ENCODE data around the gene CDC5L.

CDC5L gene

DNA sequence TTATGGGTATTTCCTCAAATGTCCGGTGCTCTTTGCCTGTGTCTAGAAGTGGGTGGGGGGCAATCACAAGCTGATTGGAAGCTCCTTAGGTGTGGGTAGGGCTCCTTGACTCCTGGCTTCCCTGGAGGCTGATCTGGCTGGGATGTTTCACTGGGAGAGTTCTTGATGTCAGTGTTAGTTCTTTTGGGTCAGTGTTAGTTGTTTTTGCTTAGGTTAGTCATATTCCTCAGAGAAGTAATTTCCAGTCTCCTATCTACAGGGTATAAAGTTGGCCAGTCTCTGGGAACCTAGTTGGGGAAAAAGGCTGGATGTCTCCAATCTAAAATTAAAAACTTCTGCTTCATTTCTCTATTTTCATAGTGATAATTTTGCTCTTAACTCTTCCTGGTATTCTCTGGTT lies 23.6 kb downstream of the CDC5L start:
- H3K4me3 ChIP-seq (replicated peaks; ENCODE audit: low read depth, low read length), result no peak overlapping the region
- TF ChIP-seq, protein P1, sequence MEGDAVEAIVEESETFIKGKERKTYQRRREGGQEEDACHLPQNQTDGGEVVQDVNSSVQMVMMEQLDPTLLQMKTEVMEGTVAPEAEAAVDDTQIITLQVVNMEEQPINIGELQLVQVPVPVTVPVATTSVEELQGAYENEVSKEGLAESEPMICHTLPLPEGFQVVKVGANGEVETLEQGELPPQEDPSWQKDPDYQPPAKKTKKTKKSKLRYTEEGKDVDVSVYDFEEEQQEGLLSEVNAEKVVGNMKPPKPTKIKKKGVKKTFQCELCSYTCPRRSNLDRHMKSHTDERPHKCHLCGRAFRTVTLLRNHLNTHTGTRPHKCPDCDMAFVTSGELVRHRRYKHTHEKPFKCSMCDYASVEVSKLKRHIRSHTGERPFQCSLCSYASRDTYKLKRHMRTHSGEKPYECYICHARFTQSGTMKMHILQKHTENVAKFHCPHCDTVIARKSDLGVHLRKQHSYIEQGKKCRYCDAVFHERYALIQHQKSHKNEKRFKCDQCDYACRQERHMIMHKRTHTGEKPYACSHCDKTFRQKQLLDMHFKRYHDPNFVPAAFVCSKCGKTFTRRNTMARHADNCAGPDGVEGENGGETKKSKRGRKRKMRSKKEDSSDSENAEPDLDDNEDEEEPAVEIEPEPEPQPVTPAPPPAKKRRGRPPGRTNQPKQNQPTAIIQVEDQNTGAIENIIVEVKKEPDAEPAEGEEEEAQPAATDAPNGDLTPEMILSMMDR (IDR thresholded peaks at IDR 0.05; ENCODE audit: low read length, missing control alignments), result no peak
- DNase-seq (ENCODE audit: low read depth), result no peak

DNA sequence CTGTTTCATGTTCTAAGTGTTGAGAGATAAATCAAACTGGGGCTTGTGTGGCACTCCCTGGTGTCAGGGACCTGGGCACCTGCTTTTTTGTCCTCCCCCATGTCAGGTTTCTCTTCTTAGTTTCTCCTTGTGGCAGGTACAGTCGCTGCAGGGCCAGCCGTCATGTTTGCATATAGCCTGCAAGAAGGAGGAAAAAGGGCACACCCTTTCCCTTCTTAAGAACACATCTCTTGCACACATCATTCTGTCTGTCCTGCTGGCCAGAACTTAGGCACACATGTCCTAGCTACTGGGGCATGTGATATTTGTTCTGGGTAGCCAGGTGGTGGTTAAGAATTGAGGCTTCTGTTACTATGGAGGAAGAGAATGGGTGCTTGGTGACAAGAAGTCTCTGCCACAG lies 27.9 kb downstream of the CDC5L start:
- TF ChIP-seq, protein P1 (IDR thresholded peaks at IDR 0.05; ENCODE audit: low read length, missing control alignments), result no peak
- no peak overlapping the region for H3K4me3 ChIP-seq (replicated peaks; ENCODE audit: low read depth, low read length)
- DNase-seq (ENCODE audit: low read depth), result no peak

DNA sequence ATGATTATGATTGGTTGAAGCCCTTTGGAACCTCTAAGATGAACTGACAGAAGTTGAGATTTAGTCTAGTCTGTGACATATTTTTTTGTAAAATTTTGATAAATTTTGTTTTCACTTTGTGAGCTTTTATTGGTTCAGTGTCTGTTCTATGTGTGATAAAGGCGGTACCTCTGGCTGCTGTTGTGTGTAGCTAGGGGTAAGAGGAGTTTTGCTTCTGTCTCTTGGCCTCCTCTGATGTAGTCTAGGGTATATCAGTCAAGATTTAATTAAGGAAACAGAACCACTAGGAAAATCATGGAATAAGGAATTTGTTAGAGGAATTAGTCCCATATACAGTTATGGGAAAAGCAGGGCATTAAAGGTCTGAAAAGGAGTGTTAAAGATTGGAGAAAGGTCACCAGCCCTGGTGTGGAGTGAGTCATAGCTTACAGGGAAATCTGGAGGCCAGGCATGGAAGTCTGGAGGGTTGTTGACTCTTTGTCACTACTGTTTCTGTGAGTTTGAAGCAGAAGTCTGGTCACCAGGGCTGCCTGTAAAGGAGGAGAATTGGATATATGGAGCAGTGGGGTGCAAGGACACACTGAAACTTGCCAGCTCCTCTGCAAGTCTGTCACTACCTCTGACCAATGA lies 28.5 kb downstream of the CDC5L start:
- no peak overlapping the region for H3K4me3 ChIP-seq (replicated peaks; ENCODE audit: low read depth, low read length)
- TF ChIP-seq, protein P1 (IDR thresholded peaks at IDR 0.05; ENCODE audit: low read length, missing control alignments), result no peak
- DNase-seq (ENCODE audit: low read depth), result peak; percentile 36

DNA sequence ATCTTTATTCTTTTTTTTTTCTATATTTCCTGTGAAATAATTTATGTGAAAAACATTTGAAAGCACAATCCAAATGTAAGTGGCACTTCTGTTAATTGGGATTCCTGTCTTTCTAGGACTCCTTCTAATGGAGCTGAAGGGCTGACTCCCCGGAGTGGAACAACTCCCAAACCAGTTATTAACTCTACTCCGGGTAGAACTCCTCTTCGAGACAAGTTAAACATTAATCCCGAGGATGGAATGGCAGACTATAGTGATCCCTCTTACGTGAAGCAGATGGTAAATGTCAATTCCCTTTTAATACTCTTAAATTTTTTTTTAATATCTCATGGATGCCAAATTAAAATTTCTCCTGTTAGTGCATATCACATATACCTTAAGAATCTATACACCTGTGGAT lies 35.0 kb downstream of the CDC5L start:
- no peak overlapping the region for H3K4me3 ChIP-seq (replicated peaks; ENCODE audit: low read depth, low read length)
- TF ChIP-seq, protein P1 (IDR thresholded peaks at IDR 0.05; ENCODE audit: low read length, missing control alignments), result no peak
- DNase-seq (ENCODE audit: low read depth), result no peak

DNA sequence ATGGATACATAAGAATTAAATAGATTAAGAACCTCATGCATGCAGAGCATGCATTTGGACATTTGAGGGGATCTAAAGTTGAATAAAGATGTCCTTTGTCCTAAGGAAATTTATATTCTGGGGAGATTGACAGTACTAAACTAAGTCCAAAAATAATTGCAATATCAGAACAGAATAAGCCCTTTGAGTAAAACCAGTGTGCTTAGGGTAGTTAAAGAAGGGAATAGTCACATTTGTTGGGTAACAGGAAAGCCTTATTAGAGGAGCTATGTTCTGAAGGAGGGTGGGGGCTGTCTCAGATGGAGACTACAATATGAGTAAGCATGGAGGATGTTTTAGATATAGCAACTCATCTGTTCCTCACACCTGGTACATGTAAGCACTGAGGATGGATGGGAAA lies 35.8 kb downstream of the CDC5L start:
- TF ChIP-seq, protein P1 (IDR thresholded peaks at IDR 0.05; ENCODE audit: low read length, missing control alignments), result no peak
- DNase-seq (ENCODE audit: low read depth), result no peak
- no peak overlapping the region for H3K4me3 ChIP-seq (replicated peaks; ENCODE audit: low read depth, low read length)

DNA sequence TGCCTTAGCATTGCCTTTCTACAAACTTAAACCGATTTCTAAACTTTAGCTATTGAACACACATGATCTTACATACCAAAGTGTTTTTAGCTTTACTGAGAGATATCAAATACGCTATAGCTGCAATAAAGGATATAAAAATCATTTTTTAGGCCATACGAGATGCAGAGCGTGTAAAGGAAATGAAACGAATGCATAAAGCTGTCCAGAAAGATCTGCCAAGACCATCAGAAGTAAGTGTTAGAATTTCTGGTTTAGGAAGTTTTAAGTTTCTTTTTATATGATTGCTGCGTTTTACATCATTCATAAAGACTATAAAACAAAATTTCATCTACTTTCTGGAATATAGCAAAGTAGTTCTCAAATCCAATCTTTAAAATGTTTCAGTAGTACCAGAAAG lies 38.4 kb downstream of the CDC5L start:
- TF ChIP-seq, protein P1 (IDR thresholded peaks at IDR 0.05; ENCODE audit: low read length, missing control alignments), result no peak
- DNase-seq (ENCODE audit: low read depth), result no peak
- no peak overlapping the region for H3K4me3 ChIP-seq (replicated peaks; ENCODE audit: low read depth, low read length)

DNA sequence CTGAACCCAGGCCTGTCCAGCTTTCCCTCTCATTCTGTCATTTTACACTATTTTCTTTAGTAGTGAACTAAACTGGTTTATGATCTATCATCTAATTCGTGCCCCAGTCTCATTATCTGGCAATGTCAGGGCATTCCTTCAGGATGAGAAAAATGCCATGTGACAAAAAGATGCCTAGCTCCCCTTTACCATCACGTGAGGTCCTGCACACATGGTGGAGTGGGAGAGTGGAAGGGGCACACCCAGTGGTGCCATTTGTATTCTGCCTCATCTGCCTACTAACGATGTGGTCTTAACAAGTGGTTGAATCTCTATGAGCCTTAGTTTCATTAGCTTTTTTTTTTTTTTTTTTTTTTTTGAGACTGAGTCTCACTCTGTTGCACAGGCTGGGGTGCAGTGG lies 41.2 kb downstream of the CDC5L start:
- H3K4me3 ChIP-seq (replicated peaks; ENCODE audit: low read depth, low read length), result no peak overlapping the region
- no peak for DNase-seq (ENCODE audit: low read depth)
- TF ChIP-seq, protein P1 (IDR thresholded peaks at IDR 0.05; ENCODE audit: low read length, missing control alignments), result no peak
